Cardiac muscle cell (in vitro differentiated cells and primary cell): ENCODE measurements around the gene PCDHB14. TPM values are rescaled to one million over a fixed set of nuclear protein-coding genes. Genes with fewer than 3 reads are reported as not detected.
"Not testable (repeated sequence)": the region's sequence is repeated elsewhere in the genome, so short reads cannot be mapped to it uniquely, and the experiment has no call there.

Experiments
- DNase-seq, 2 donors: peaks; one replicate each; pipeline versions ENCODE4 v3.0.0 to v3.0.0-alpha.2; 2010 to 2017; ENCODE audit warnings: low read depth in 1 of 2, low spot score in 1 of 2
- H3K27ac ChIP-seq: fragments of 200-600 bp; sonication (generic); 2 replicates; pipeline ENCODE4 v1.5.1; 2016
- H3K27me3 ChIP-seq: fragments of 200-600 bp; sonication (generic); 2 replicates; pipeline ENCODE4 v1.6.0; 2016; ENCODE audit warnings: control low read depth
- H3K36me3 ChIP-seq: fragments of 200-600 bp; sonication (generic); 2 replicates; pipeline ENCODE4 v1.5.1; 2016; ENCODE audit warnings: control low read depth
- H3K4me1 ChIP-seq: fragments of 200-600 bp; sonication (generic); 2 replicates; pipeline ENCODE4 v1.8.1; 2017; ENCODE audit warnings: low read depth, mild to moderate bottlenecking, mixed run types
- H3K4me3 ChIP-seq: fragments of 200-600 bp; sonication (generic); 2 replicates; pipeline ENCODE4 v1.5.1; 2016; ENCODE audit warnings: mild to moderate bottlenecking
- H3K9me3 ChIP-seq: fragments of 200-600 bp; sonication (generic); 2 replicates; pipeline ENCODE4 v1.5.1; 2017; ENCODE audit warnings: low read depth, mild to moderate bottlenecking, control low read depth
- CTCF ChIP-seq: IDR thresholded peaks from 2 replicates; pipeline ENCODE4 v1.5.1; 2012; ENCODE audit warnings: low read depth, mild to moderate bottlenecking, low read length
- polyA plus RNA-seq: library from polyadenylated mRNA; unstranded; fragments of >200 nt; fragmentation: Nextera tagmentation; extraction: Ambion mirVana; gene quantifications from 2 replicates; pipeline ENCODE4 v1.2.1, GENCODE V29; 2016
- total RNA-seq: library from RNA; depleted of rRNA; stranded (reverse); fragments of >200 nt; gene quantifications from 2 replicates; pipeline ENCODE4 v1.2.3, GENCODE V29; 2016

The PCDHB14 gene
- total and polyA plus RNA-seq, 2 experiments from 2014 or later: 11.8 to 17.3 TPM

DNA sequence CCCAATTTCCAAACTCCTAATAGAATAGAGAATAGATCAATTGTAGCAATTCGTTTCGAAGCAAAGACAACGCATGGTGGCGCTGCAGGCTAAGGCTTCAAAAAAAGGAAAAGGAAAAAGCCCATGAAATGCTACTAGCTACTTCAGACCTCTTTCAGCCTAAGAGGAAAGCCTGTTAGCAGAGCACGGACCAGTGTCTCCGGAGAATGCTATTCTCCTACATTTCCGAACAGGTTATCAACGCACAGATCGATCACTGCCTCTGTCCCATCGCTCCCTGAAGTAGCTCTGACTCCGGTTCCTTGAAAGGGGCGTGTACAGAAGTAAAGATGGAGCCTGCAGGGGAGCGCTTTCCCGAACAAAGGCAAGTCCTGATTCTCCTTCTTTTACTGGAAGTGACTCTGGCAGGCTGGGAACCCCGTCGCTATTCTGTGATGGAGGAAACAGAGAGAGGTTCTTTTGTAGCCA is 22.1 kb downstream of the PCDHB14 start, which contains the start of gene PCDHB15:
Gene PCDHB15 (plus strand): TSS at position 146 of the 468 bp plus-strand sequence. CDS start 184 bp downstream, at position 330.
- Histone ChIP-seq H3K4me1 (no peaks in the 10 kb centered on the region), H3K4me3 (peak within 1 kb of the TSS; percentile 44), H3K36me3 (no peaks in the 10 kb centered on the region), H3K27me3 (no peaks in the 10 kb centered on the region), H3K9me3 (no peaks in the 10 kb centered on the region), H3K27ac (peak within 1 kb of the TSS; percentile 62)
- DNase-seq: peak; percentile 2 to 54
- TF ChIP-seq CTCF: no peak

DNA sequence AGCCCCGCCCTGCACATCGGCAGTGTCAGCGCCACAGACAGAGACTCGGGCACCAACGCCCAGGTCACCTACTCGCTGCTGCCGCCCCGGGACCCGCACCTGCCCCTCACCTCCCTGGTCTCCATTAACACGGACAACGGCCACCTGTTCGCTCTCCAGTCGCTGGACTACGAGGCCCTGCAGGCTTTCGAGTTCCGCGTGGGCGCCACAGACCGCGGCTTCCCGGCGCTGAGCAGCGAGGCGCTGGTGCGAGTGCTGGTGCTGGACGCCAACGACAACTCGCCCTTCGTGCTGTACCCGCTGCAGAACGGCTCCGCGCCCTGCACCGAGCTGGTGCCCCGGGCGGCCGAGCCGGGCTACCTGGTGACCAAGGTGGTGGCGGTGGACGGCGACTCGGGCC is 23.8 kb downstream of the PCDHB14 start:
- not testable (repeated sequence) for H3K27me3 ChIP-seq, DNase-seq, H3K27ac ChIP-seq, H3K36me3 ChIP-seq, H3K9me3 ChIP-seq, H3K4me1 ChIP-seq, H3K4me3 ChIP-seq

DNA sequence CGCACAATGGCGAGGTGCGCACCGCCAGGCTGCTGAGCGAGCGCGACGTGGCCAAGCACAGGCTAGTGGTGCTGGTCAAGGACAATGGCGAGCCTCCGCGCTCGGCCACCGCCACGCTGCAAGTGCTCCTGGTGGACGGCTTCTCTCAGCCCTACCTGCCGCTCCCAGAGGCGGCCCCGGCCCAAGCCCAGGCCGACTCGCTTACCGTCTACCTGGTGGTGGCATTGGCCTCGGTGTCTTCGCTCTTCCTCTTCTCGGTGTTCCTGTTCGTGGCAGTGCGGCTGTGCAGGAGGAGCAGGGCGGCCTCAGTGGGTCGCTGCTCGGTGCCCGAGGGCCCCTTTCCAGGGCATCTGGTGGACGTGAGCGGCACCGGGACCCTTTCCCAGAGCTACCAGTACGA is 24.3 kb downstream of the PCDHB14 start:
- not testable (repeated sequence) for H3K36me3 ChIP-seq, H3K4me3 ChIP-seq, H3K27me3 ChIP-seq, H3K4me1 ChIP-seq, DNase-seq, H3K27ac ChIP-seq, H3K9me3 ChIP-seq

DNA sequence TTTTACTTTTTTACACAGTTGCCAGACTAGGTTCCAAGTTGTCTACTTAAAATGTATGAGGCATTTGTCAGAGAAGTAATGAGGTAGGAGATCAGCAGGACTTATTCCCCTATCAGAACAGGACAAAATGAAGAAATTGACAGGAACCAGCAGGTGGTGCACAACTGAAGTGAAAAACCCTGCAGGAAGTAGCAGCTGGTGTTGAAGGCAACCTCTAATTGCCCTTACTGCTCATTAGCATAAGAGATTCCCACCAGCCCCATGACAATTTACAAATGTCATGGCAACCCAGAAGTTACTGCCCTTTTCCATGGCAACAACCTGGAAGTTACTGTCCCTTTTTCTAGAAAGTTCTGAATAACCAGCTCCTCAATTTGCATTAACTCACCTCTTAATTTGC is 27.4 kb downstream of the PCDHB14 start:
- no peaks in the 10 kb centered on the region for H3K27me3 ChIP-seq
- no peak for DNase-seq
- H3K36me3 ChIP-seq: no peaks in the 10 kb centered on the region
- H3K4me3 ChIP-seq: no peak overlapping the region
- H3K4me1 ChIP-seq: no peaks in the 10 kb centered on the region
- H3K27ac ChIP-seq: no peak overlapping the region
- no peak for TF ChIP-seq CTCF
- peaks cover 6% of the 10 kb centered on the region for H3K9me3 ChIP-seq

- no peak for TF ChIP-seq CTCF
- H3K9me3 ChIP-seq: peaks cover 8% of the 10 kb centered on the region
These were observed 35.3 kb downstream of the PCDHB14 start for GRCh38 chr5:141258464-141258863.

DNA sequence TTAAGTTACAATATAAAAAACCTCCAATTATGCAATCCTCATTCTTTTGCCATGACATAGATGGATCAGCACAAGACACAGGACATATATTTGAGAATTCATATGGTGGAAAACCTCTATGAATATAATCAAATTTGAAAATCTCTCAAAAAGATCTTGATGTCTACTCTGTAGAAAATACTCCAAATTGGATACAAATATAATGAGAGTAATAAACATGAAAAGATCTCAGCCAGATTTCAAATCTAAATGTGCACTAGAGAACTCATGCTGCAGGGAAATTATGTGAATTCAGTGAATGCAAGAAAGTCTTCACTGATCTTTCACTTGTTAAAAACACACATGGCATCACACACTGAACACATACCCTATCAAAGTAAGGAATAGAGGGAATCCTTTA is 35.8 kb downstream of the PCDHB14 start:
- H3K27ac ChIP-seq: no peak overlapping the region
- no peaks in the 10 kb centered on the region for H3K36me3 ChIP-seq
- no peaks in the 10 kb centered on the region for H3K27me3 ChIP-seq
- no peak for TF ChIP-seq CTCF
- no peak for DNase-seq
- no peak overlapping the region for H3K4me3 ChIP-seq
- H3K9me3 ChIP-seq: peaks cover 8% of the 10 kb centered on the region
- no peaks in the 10 kb centered on the region for H3K4me1 ChIP-seq

More at GRCh38 chr5:141258464-141258863, 35.3 kb downstream of the PCDHB14 start:
- no peak overlapping the region for H3K27ac ChIP-seq
- no peak overlapping the region for H3K4me3 ChIP-seq
- no peaks in the 10 kb centered on the region for H3K27me3 ChIP-seq
- no peak for DNase-seq
- no peaks in the 10 kb centered on the region for H3K4me1 ChIP-seq
- H3K36me3 ChIP-seq: no peaks in the 10 kb centered on the region
